Chondrocyte (in vitro differentiated cells): ENCODE results near the gene COX18. TPM values are rescaled to one million over a fixed set of nuclear protein-coding genes. Genes with fewer than 3 reads are reported as not detected.

ENCODE experiments used
- DNase-seq: peaks from one replicate; pipeline ENCODE4 v3.0.0; 2021; ENCODE audit warnings: mixed read lengths, low spot score
- H3K27ac Mint-ChIP-seq: one replicate; pipeline ENCODE4 v1.8.0; 2021; ENCODE audit warnings: mild to moderate bottlenecking, moderate library complexity, mixed read lengths; ENCODE audit not compliant: unreplicated experiment
- H3K27me3 Mint-ChIP-seq: 2 replicates; pipeline ENCODE4 v1.8.0; 2021; ENCODE audit warnings: low read depth, mixed read lengths
- H3K36me3 Mint-ChIP-seq: 2 replicates; pipeline ENCODE4 v1.8.0; 2021; ENCODE audit warnings: low read depth, mixed read lengths
- H3K4me1 Mint-ChIP-seq: 2 replicates; pipeline ENCODE4 v1.8.0; 2021; ENCODE audit warnings: low read depth, mild to moderate bottlenecking, mixed read lengths
- H3K4me3 Mint-ChIP-seq: one replicate; pipeline ENCODE4 v1.8.0; 2021; ENCODE audit warnings: mild to moderate bottlenecking, moderate library complexity, mixed read lengths; ENCODE audit not compliant: unreplicated experiment
- H3K9me3 Mint-ChIP-seq: 2 replicates; pipeline ENCODE4 v1.8.0; 2021; ENCODE audit warnings: low read depth, mixed read lengths
- total RNA-seq: library from RNA; stranded (reverse); gene quantifications from 3 replicates; pipeline ENCODE4 v1.2.1, GENCODE V29; 2021
- TF ChIP-seq, protein P1 (sequence below): fragments of 200-600 bp; sonication (generic); IDR thresholded peaks from 2 replicates; pipeline ENCODE4 v1.5.0; 2021; ENCODE audit warnings: antibody characterized with exemption, mild to moderate bottlenecking, moderate library complexity

The COX18 gene
- total RNA-seq, 1 donor from 2014 or later: 13.2 TPM

DNA sequence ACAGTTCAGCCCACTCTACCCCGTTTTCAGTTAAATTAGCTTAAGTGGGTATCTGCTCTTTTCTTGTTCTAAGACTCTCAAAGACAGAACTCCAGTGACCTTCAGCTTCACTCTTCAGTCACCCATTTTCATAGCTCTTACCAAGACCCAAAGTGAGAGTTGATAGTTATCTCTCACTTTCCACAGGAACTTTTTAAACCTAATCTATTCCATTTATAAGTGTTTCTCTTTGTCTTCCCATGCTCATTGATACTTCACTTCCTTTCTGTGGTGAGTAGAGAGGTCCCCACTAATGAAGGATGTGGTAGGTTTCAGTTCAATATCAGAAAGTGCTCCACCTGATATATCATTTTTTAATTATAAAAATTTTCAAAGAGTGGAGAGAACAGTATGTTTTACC lies 33.4 kb downstream of the COX18 start:
- TF ChIP-seq, protein P1, sequence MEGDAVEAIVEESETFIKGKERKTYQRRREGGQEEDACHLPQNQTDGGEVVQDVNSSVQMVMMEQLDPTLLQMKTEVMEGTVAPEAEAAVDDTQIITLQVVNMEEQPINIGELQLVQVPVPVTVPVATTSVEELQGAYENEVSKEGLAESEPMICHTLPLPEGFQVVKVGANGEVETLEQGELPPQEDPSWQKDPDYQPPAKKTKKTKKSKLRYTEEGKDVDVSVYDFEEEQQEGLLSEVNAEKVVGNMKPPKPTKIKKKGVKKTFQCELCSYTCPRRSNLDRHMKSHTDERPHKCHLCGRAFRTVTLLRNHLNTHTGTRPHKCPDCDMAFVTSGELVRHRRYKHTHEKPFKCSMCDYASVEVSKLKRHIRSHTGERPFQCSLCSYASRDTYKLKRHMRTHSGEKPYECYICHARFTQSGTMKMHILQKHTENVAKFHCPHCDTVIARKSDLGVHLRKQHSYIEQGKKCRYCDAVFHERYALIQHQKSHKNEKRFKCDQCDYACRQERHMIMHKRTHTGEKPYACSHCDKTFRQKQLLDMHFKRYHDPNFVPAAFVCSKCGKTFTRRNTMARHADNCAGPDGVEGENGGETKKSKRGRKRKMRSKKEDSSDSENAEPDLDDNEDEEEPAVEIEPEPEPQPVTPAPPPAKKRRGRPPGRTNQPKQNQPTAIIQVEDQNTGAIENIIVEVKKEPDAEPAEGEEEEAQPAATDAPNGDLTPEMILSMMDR: no peak
- Mint-ChIP-seq H3K9me3 (peaks cover 11% of the 10 kb centered on the region), H3K4me3 (no peak overlapping the region), H3K36me3 (no peaks in the 10 kb centered on the region), H3K27ac (no peak overlapping the region), H3K27me3 (peaks cover 8% of the 10 kb centered on the region), H3K4me1 (no peaks in the 10 kb centered on the region)
- no peak for DNase-seq

- Mint-ChIP-seq H3K27ac (no peak overlapping the region), H3K36me3 (no peaks in the 10 kb centered on the region), H3K4me1 (no peaks in the 10 kb centered on the region), H3K9me3 (peaks cover 17% of the 10 kb centered on the region), H3K27me3 (peaks cover 8% of the 10 kb centered on the region), H3K4me3 (no peak overlapping the region)
- TF ChIP-seq, protein P1: no peak
- no peak for DNase-seq
These were observed 34.6 kb downstream of the COX18 start for GRCh38 chr4:73034896-73035295.

GRCh38 chr4:73028621-73029020 lies 40.9 kb downstream of the COX18 start:
- H3K4me3 Mint-ChIP-seq: no peak overlapping the region
- H3K36me3 Mint-ChIP-seq: peaks cover 2% of the 10 kb centered on the region
- no peak for DNase-seq
- peaks cover 12% of the 10 kb centered on the region for H3K9me3 Mint-ChIP-seq
- H3K27me3 Mint-ChIP-seq: peaks cover 28% of the 10 kb centered on the region
- TF ChIP-seq, protein P1: no peak
- no peak overlapping the region for H3K27ac Mint-ChIP-seq
- H3K4me1 Mint-ChIP-seq: no peaks in the 10 kb centered on the region

- Mint-ChIP-seq H3K4me3 (no peak overlapping the region), H3K27me3 (peaks cover 32% of the 10 kb centered on the region), H3K27ac (no peak overlapping the region), H3K4me1 (peaks cover 13% of the 10 kb centered on the region), H3K9me3 (no peaks in the 10 kb centered on the region), H3K36me3 (no peaks in the 10 kb centered on the region)
- TF ChIP-seq, protein P1: peak; percentile 83
- DNase-seq: no peak
These were observed 47.9 kb downstream of the COX18 start for GRCh38 chr4:73021634-73022033.

GRCh38 chr4:73019462-73020047 lies 50.0 kb downstream of the COX18 start:
- no peak overlapping the region for H3K4me3 Mint-ChIP-seq
- peaks cover 13% of the 10 kb centered on the region for H3K27me3 Mint-ChIP-seq
- no peaks in the 10 kb centered on the region for H3K9me3 Mint-ChIP-seq
- H3K4me1 Mint-ChIP-seq: peaks cover 13% of the 10 kb centered on the region
- H3K27ac Mint-ChIP-seq: no peak overlapping the region
- peaks cover 3% of the 10 kb centered on the region for H3K36me3 Mint-ChIP-seq
- TF ChIP-seq, protein P1: peak; percentile 92
- DNase-seq: no peak
